ENCODE measurements around the gene EPB41L4B. TPM values are rescaled to one million over a fixed set of nuclear protein-coding genes. Genes with fewer than 3 reads are reported as not detected.

The EPB41L4B gene
- total and polyA plus RNA-seq, 3 donors from 2014 or later, result 10.9 to 14.5 (median 14.3) TPM

DNA sequence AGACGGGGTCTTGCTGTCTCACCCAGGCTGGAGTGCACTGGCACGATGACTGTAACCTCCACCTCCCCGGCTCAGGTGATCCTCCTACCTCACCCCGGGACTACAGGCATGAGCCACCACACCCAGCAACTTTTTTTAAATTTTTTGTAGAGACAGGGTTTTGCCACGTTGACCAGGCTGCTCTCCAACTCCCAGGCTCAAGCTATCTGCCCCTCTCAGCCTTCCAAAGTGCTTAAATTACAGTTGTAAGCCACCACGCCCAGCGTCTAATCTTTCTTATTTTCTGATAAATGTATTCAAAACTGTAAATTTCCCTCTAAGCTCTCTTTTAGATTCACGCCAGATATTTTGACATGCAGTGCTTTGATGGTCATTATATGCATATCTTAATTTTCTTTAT is 164.2 kb downstream of the EPB41L4B start:
- 86 to 90% methylated on average over 8 of the region's 8 CpGs for WGBS, 2 donors
- intact Hi-C loops (cut with DNase I; ENCODE audit: low total_unique reads), result no loop called here
- Histone ChIP-seq H3K4me1 (no peaks in the 10 kb centered on the region), H3K4me3 (no peak overlapping the region), H3K9me3 (no peaks in the 10 kb centered on the region), H3K27ac (no peak overlapping the region), H3K36me3 (ENCODE audit: low read depth, missing control alignments) (no peaks in the 10 kb centered on the region), H3K27me3 (no peaks in the 10 kb centered on the region)
- no peak for DNase-seq
- TF ChIP-seq POLR2A (IDR thresholded peaks at IDR 0.05), result no peak
- TF ChIP-seq, protein P1, sequence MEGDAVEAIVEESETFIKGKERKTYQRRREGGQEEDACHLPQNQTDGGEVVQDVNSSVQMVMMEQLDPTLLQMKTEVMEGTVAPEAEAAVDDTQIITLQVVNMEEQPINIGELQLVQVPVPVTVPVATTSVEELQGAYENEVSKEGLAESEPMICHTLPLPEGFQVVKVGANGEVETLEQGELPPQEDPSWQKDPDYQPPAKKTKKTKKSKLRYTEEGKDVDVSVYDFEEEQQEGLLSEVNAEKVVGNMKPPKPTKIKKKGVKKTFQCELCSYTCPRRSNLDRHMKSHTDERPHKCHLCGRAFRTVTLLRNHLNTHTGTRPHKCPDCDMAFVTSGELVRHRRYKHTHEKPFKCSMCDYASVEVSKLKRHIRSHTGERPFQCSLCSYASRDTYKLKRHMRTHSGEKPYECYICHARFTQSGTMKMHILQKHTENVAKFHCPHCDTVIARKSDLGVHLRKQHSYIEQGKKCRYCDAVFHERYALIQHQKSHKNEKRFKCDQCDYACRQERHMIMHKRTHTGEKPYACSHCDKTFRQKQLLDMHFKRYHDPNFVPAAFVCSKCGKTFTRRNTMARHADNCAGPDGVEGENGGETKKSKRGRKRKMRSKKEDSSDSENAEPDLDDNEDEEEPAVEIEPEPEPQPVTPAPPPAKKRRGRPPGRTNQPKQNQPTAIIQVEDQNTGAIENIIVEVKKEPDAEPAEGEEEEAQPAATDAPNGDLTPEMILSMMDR (IDR thresholded peaks at IDR 0.05), result no peak

DNA sequence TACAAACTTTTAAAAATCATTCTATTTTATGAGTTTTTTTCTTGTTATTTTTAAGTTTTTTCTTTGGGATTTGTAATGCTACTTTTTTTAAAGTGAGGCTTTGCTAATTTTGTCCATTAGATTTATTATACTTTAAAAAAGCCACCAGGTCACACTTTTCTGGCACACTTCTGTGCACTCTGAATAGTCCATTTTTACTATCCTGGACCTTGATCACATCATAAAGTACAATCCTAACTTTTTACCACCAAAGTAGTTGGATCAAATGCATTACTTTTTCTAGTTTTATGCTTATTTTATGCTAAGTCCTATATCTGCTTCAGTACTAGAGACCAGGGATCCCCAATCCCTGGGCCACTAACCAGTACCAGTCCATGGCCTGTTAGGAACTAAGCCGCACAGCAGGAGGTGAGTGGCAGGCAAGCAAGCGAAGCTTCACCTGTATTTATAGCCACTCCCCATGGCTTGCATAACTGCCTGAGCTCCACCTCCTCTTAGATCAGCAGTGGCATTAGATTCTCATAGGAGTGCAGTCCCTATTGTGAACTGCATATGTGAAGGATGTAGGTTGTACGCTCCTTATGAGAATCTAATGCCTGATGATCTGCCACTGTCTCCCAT is 169.8 kb downstream of the EPB41L4B start:
- Histone ChIP-seq H3K36me3 (ENCODE audit: low read depth, missing control alignments) (no peaks in the 10 kb centered on the region), H3K4me3 (no peak overlapping the region), H3K9me3 (no peaks in the 10 kb centered on the region), H3K27ac (no peak overlapping the region), H3K4me1 (no peaks in the 10 kb centered on the region), H3K27me3 (no peaks in the 10 kb centered on the region)
- WGBS, 2 donors, result 94 to 97% methylated on average over 3 of the region's 3 CpGs
- no peak for DNase-seq
- intact Hi-C loops (cut with DNase I; ENCODE audit: low total_unique reads), result no loop called here
- TF ChIP-seq POLR2A (IDR thresholded peaks at IDR 0.05), result no peak
- TF ChIP-seq, protein P1 (IDR thresholded peaks at IDR 0.05), result no peak

DNA sequence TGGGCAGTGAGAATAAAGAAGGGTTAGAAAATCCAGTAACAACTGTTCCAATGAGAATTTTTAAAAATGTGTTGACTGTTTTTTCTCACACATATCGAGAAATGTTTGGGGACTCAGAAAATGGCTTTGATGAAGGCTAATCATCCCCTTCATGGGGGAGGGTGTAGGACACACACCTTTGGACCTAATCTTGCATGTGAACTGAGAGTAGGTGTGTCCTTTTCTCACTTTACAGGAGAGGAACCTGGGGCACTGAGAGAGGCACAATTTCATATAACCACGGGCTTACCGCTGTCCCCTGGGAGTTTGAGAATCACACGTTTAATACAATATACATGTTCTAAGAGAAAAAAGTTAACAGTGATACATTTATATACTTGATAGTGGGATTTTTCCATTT is 171.1 kb downstream of the EPB41L4B start:
- Histone ChIP-seq H3K4me1 (no peaks in the 10 kb centered on the region), H3K27ac (no peak overlapping the region), H3K9me3 (no peaks in the 10 kb centered on the region), H3K36me3 (ENCODE audit: low read depth, missing control alignments) (no peaks in the 10 kb centered on the region), H3K4me3 (no peak overlapping the region), H3K27me3 (no peaks in the 10 kb centered on the region)
- 81 to 94% methylated on average over 4 of the region's 4 CpGs for WGBS, 2 donors
- no peak for DNase-seq
- intact Hi-C loops (cut with DNase I; ENCODE audit: low total_unique reads), result no loop called here
- TF ChIP-seq, protein P1 (IDR thresholded peaks at IDR 0.05), result no peak
- TF ChIP-seq POLR2A (IDR thresholded peaks at IDR 0.05), result no peak

DNA sequence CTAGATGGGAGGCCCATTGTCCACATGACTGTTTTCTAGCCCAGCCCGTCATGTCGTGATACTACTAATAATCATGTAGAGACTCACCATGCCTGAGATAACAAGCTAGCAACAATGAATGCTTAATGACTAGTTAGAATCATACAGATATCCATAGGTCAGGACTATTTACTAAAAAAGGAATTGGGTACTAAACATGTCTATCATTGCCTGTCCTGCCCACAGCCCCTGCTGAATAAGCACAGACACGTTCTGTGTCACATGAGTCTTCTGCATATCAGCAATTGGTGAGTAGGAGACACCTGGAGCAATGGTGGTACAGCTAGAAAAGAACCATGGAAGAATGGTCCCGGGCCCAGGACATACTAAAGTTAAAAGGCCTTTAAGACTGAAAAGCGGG is 171.8 kb downstream of the EPB41L4B start:
- intact Hi-C loops (cut with DNase I; ENCODE audit: low total_unique reads), result no loop called here
- H3K9me3 ChIP-seq, result no peaks in the 10 kb centered on the region
- H3K4me1 ChIP-seq, result no peaks in the 10 kb centered on the region
- DNase-seq, result no peak
- no peak overlapping the region for H3K4me3 ChIP-seq
- H3K27ac ChIP-seq, result no peak overlapping the region
- no peaks in the 10 kb centered on the region for H3K27me3 ChIP-seq
- WGBS, 2 donors, result 88 to 93% methylated on average over 5 of the region's 5 CpGs
- TF ChIP-seq, protein P1 (IDR thresholded peaks at IDR 0.05), result no peak
- no peak for TF ChIP-seq POLR2A (IDR thresholded peaks at IDR 0.05)
- no peaks in the 10 kb centered on the region for H3K36me3 ChIP-seq (ENCODE audit: low read depth, missing control alignments)

DNA sequence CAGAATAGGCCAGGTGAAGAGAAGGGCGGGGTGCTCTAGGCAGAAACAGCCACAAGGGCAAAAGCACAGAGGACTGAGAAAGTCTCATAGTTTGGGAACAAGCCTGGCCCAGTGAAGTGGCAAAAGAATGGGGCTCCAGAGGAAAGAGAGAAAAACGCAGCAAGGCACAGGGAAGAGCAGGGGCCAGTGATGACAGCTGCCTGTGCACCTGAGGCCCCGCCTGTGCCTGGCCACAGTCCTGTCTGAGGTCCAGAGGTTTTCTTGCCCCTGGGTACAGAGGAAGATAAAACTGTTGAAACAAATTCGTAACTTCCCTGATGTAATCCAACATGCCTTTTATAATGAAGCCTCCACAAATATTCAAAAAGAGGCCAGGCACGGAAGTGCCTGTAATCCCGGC is 175.8 kb downstream of the EPB41L4B start:
- Histone ChIP-seq H3K9me3 (no peaks in the 10 kb centered on the region), H3K4me1 (no peaks in the 10 kb centered on the region), H3K36me3 (ENCODE audit: low read depth, missing control alignments) (no peaks in the 10 kb centered on the region), H3K27ac (no peak overlapping the region), H3K27me3 (no peaks in the 10 kb centered on the region), H3K4me3 (no peak overlapping the region)
- intact Hi-C loops (cut with DNase I; ENCODE audit: low total_unique reads), result no loop called here
- TF ChIP-seq, protein P1 (IDR thresholded peaks at IDR 0.05), result no peak
- TF ChIP-seq POLR2A (IDR thresholded peaks at IDR 0.05), result no peak
- 91 to 94% methylated on average over 6 of the region's 6 CpGs for WGBS, 2 donors
- no peak for DNase-seq
